Ovary (tissue), 9 donors: ENCODE data around the gene TBX19. TPM values are rescaled to one million over a fixed set of nuclear protein-coding genes. Genes with fewer than 3 reads are reported as not detected.

Experiments used
- DNase-seq, 5 donors: peaks; one replicate each; pipeline ENCODE4 v3.0.0-alpha.2; 2019 to 2020
- H3K27ac ChIP-seq, 2 donors: fragments of 200-600 bp; one replicate each; pipeline versions ENCODE4 v1.5.1 to v1.8.0; 2019 to 2022
- H3K27me3 ChIP-seq: fragments of 200-600 bp; one replicate; pipeline ENCODE4 v1.8.0; 2022
- H3K36me3 ChIP-seq: fragments of 200-600 bp; sonication (generic); one replicate; pipeline ENCODE4 v1.5.1; 2019
- H3K4me1 ChIP-seq: one replicate; pipeline ENCODE4 v1.8.1; 2013; ENCODE audit warnings: mild to moderate bottlenecking, moderate library complexity; ENCODE audit not compliant: insufficient read depth
- H3K4me3 ChIP-seq: fragments of 200-600 bp; sonication (generic); one replicate; pipeline ENCODE4 v1.5.1; 2017
- H3K9me3 ChIP-seq, 2 donors: fragments of 200-600 bp in 1 of 2; sonication (generic) in 1 of 2; one replicate each; pipeline versions ENCODE4 v1.5.1 to v1.8.1; 2013 to 2019; ENCODE audit warnings: mild to moderate bottlenecking in 1 of 2, moderate library complexity in 1 of 2
- EP300 ChIP-seq: sonication (generic); formaldehyde crosslinking; IDR thresholded peaks from one replicate; pipeline ENCODE4 v1.6.1; 2017; ENCODE audit warnings: antibody characterized with exemption
- POLR2A ChIP-seq: fragments of 450-650 bp; IDR thresholded peaks from one replicate; pipeline ENCODE4 v1.6.1; 2017; ENCODE audit warnings: antibody characterized with exemption, mild to moderate bottlenecking, moderate library complexity
- WGBS, 3 donors: extraction: QIAGEN DNeasy Blood & Tissue Kit in 1 of 3; methylation state at CpG; one replicate each; pipeline versions ENCODE4 v1.1.5 to v1.1.7; 2013 to 2017; 5-methylcytosine and 5-hydroxymethylcytosine counted together
- intact Hi-C, 4 donors: fragments of 100-400 bp; cut with DNase I; formaldehyde crosslinking; loops; one replicate each; pipeline versions ENCODE4 v1.11.0 to v1.15.1; 2022 to 2023
- polyA plus RNA-seq, 2 donors: library from polyadenylated mRNA; stranded (reverse); fragments of 200-250 nt in 1 of 2; fragments of 350-450 nt in 1 of 2; fragmentation: Illumina TruSeq in 1 of 2; extraction: RNeasy Lipid Tissue Mini Kit (QIAGEN cat#74804) in 1 of 2; gene quantifications; one replicate each; pipeline ENCODE4 v1.2.3, GENCODE V29; 2013 to 2014
- small RNA-seq: library from RNA; depleted of rRNA; stranded (forward); fragments of <200 nt; gene quantifications from one replicate; pipeline ENCODE3, GENCODE V24; 2016
- total RNA-seq, 7 donors: library from RNA; depleted of rRNA in 2 of 7; stranded (reverse); fragments of >200 nt in 2 of 7; fragmentation: NEBNext Ultra II Directional in 3 of 7; extraction: Animal tissue kit (Norgen Biotek cat#: 25700) in 3 of 7; gene quantifications; one replicate each; pipeline versions ENCODE4 v1.1.0 to v1.2.4, GENCODE V29; 2016 to 2023
- TF ChIP-seq, protein P1 (sequence below), 3 donors: fragments of 450-650 bp in 2 of 3; fragments of 200-600 bp in 1 of 3; IDR thresholded peaks; one replicate each; pipeline versions ENCODE4 v1.5.1 to v1.8.0; 2016 to 2022; ENCODE audit warnings: antibody characterized with exemption in 3 of 3, mild to moderate bottlenecking in 1 of 3
- donor health status: DM: no; HTN: no; CAD: no; lungs with moderate emphysema.
- donor health status: DM: no; HTN: no; CAD: no.
- donor health status: Bipolar disorder and iron deficiency.
- donor health status: DM: yes; HTN: yes; CAD: no.
- donor health status: DM: no; HTN: no; CAD: no.
- donor health status: DM: yes; HTN: yes; CAD: no.

TBX19 gene
- total and polyA plus RNA-seq, 9 donors, result 0.92 to 4.1 (median 3.7) TPM

DNA sequence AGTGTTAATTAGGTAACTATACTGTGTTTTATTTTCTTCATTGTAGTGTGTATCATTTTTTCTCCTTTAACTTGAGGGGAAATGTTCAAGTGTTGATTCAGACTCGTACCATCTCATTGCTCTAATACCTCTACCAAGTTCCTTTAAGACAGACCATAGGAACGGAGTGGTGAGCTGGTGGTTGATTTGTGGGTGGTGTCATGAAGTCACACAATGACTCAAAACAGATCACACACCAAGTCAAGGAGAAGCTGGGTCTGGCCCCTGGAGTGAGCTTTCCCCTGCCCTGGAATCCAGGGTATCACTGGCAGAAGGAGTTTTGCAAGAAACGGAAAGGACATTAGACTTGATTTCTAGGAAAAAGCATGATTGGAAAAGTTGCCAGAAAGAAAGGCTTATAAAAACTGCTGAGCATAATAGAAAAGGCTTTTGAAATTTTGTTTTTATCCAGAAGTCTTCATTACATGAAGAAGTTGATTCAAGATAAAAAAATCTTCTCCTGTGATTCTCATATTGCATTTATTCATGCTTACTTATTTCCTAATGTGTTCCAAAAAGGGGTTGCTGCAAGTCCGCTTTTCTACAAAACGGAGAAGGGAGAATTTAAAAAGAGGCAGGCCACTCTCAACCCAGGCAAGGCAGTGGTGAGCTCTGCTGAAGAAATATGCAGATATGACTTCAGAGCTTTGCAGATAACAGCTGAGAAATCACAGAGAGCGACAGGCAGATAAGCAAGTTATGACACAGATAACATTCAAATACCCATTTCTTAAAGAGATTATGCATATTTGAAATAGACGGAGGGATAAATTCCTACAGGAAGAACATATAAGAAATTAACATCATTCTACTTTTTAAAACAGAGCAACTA, 79.7 kb downstream of the TBX19 start:
- no peaks in the 10 kb centered on the region for H3K4me1 ChIP-seq
- TF ChIP-seq, protein P1, sequence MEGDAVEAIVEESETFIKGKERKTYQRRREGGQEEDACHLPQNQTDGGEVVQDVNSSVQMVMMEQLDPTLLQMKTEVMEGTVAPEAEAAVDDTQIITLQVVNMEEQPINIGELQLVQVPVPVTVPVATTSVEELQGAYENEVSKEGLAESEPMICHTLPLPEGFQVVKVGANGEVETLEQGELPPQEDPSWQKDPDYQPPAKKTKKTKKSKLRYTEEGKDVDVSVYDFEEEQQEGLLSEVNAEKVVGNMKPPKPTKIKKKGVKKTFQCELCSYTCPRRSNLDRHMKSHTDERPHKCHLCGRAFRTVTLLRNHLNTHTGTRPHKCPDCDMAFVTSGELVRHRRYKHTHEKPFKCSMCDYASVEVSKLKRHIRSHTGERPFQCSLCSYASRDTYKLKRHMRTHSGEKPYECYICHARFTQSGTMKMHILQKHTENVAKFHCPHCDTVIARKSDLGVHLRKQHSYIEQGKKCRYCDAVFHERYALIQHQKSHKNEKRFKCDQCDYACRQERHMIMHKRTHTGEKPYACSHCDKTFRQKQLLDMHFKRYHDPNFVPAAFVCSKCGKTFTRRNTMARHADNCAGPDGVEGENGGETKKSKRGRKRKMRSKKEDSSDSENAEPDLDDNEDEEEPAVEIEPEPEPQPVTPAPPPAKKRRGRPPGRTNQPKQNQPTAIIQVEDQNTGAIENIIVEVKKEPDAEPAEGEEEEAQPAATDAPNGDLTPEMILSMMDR (IDR thresholded peaks at IDR 0.05), result no peak
- TF ChIP-seq EP300, result no peak
- no peak for TF ChIP-seq POLR2A
- no peak for DNase-seq
- intact Hi-C loops, result no loop called here
- H3K27me3 ChIP-seq, result no peaks in the 10 kb centered on the region
- H3K36me3 ChIP-seq, result no peaks in the 10 kb centered on the region
- no peak overlapping the region for H3K27ac ChIP-seq
- H3K4me3 ChIP-seq, result no peak overlapping the region
- no peaks in the 10 kb centered on the region for H3K9me3 ChIP-seq
- WGBS, 3 donors, result 38 to 40% (median 39%) methylated on average over 7 of the region's 7 CpGs

DNA sequence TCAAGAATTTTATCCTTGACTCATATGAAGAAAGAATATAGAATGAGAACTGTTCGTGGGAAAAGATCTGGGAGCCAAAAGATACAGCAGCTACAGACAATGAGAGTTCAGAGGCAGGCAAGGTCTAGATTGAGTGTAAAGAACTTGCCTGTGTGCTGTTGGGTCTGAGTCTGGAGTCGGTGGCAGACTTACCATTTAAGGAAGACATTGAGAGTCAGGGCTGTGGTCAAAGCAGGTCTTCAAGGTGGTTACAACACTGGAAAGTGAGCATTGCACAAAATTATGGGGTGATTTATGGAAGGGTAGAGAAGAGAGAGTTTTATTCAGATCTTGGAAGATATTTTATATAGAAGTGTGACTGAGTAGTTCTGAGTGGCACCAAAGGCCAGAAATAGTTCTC, 80.6 kb downstream of the TBX19 start:
- Histone ChIP-seq H3K4me1 (no peaks in the 10 kb centered on the region), H3K36me3 (no peaks in the 10 kb centered on the region), H3K9me3 (no peaks in the 10 kb centered on the region), H3K27me3 (no peaks in the 10 kb centered on the region), H3K4me3 (no peak overlapping the region), H3K27ac (no peak overlapping the region)
- TF ChIP-seq, protein P1 (IDR thresholded peaks at IDR 0.05), result no peak
- no peak for TF ChIP-seq EP300
- TF ChIP-seq POLR2A, result no peak
- WGBS, 3 donors, result 48 to 66% (median 62%) methylated on average over 2 of the region's 2 CpGs
- intact Hi-C loops, result no loop called here
- DNase-seq, result no peak

GRCh38 chr1:168362991-168363390, 82.3 kb downstream of the TBX19 start:
- Histone ChIP-seq H3K36me3 (no peaks in the 10 kb centered on the region), H3K27me3 (no peaks in the 10 kb centered on the region), H3K4me3 (no peak overlapping the region), H3K9me3 (no peaks in the 10 kb centered on the region), H3K27ac (no peak overlapping the region), H3K4me1 (no peaks in the 10 kb centered on the region)
- intact Hi-C loops, result no loop called here
- TF ChIP-seq POLR2A (no peak), EP300 (no peak)
- TF ChIP-seq, protein P1 (IDR thresholded peaks at IDR 0.05), result no peak
- no peak for DNase-seq
- WGBS, 3 donors, result 77 to 91% (median 83%) methylated on average over 4 of the region's 4 CpGs

Small RNA genes lying within 50 kb of the gene (small RNA-seq; reads per million reads assigned to genes)
- gene RNU6-1310P, result not detected

Other genes with a start within 250 kb of the TBX19 start
- 10 to 100 TPM in 6 of 7 donors, 1 to 10 TPM in 1; 7.4 to 23.4 (median 19.1) TPM for gene GPR161, start 143.9 kb upstream of the TBX19 start, total RNA-seq
- 10 to 100 TPM in 1 of 2 donors, 1 to 10 TPM in 1; 8.2 to 13.6 TPM for gene GPR161, start 143.9 kb upstream of the TBX19 start, polyA plus RNA-seq
- 10 to 100 TPM; 13.9 to 35.2 (median 25.6) TPM for gene TIPRL, start 101.9 kb upstream of the TBX19 start, total RNA-seq
- 10 to 100 TPM; 15.0 to 31.6 TPM for gene TIPRL, start 101.9 kb upstream of the TBX19 start, polyA plus RNA-seq
- gene SFT2D2, start 54.9 kb upstream of the TBX19 start, total RNA-seq, result 100 to 1,000 TPM in 1 of 7 donors, 10 to 100 TPM in 6; 27.8 to 102 (median 84.5) TPM
- 10 to 100 TPM; 12.6 to 19.0 TPM for gene SFT2D2, start 54.9 kb upstream of the TBX19 start, polyA plus RNA-seq